Amygdala (tissue), 56 donors: ENCODE data around the gene FNDC3A.
A peak's percentile ranks its signal among the peaks of the same experiment; 100 is the strongest.
"Not testable (repeated sequence)": the region's sequence is repeated elsewhere in the genome, so short reads cannot be mapped to it uniquely, and the experiment has no call there.

ENCODE experiments used
- DNase-seq, 56 donors: peaks; one replicate each; lab custom pipeline; 2025; lab: John Stamatoyannopoulos, UW

FNDC3A gene

GRCh38 chr13:48976576-48977285 is 1.0 kb downstream of the FNDC3A start:
- peak in 16 of 56 donors; percentile 9 to 84 (median 56) for DNase-seq

- DNase-seq, result no peak
Observed at GRCh38 chr13:48977286-48977625, 1.5 kb downstream of the FNDC3A start.

GRCh38 chr13:48977973-48978372 is 2.3 kb downstream of the FNDC3A start:
- no peak for DNase-seq

- DNase-seq, result no peak
Observed at GRCh38 chr13:48978942-48979601, 3.4 kb downstream of the FNDC3A start.

GRCh38 chr13:48979892-48980291 is 4.2 kb downstream of the FNDC3A start:
- no peak for DNase-seq

- no peak for DNase-seq
Observed at GRCh38 chr13:48983331-48983730, 7.6 kb downstream of the FNDC3A start.

- DNase-seq, result no peak
Observed at GRCh38 chr13:48985756-48986155, 10.0 kb downstream of the FNDC3A start.

- no peak for DNase-seq
Observed at GRCh38 chr13:48990900-48991299, 15.2 kb downstream of the FNDC3A start.

GRCh38 chr13:48993150-48993549 is 17.4 kb downstream of the FNDC3A start:
- no peak for DNase-seq

- DNase-seq, result no peak
Observed at GRCh38 chr13:48994706-48995105, 19.0 kb downstream of the FNDC3A start.

GRCh38 chr13:48998641-48999292 is 23.1 kb downstream of the FNDC3A start:
- DNase-seq, result no peak

GRCh38 chr13:49000247-49000646 is 24.5 kb downstream of the FNDC3A start:
- no peak for DNase-seq

GRCh38 chr13:49018986-49019635 is 43.4 kb downstream of the FNDC3A start:
- DNase-seq, result not testable (repeated sequence)

- DNase-seq, result no peak
Observed at GRCh38 chr13:49020328-49020727, 44.6 kb downstream of the FNDC3A start.

GRCh38 chr13:49020940-49021553 is 45.3 kb downstream of the FNDC3A start:
- no peak for DNase-seq

- DNase-seq, result no peak
Observed at GRCh38 chr13:49021953-49022352, 46.2 kb downstream of the FNDC3A start.

GRCh38 chr13:49022472-49023144 is 46.9 kb downstream of the FNDC3A start:
- DNase-seq, result no peak

- DNase-seq, result no peak
Observed at GRCh38 chr13:49023431-49023830, 47.7 kb downstream of the FNDC3A start.

- no peak for DNase-seq
Observed at GRCh38 chr13:49026851-49027250, 51.1 kb downstream of the FNDC3A start.

- DNase-seq, result no peak
Observed at GRCh38 chr13:49029570-49029969, 53.9 kb downstream of the FNDC3A start.
